ENCODE measurements around the gene ZNF688.

DNA sequence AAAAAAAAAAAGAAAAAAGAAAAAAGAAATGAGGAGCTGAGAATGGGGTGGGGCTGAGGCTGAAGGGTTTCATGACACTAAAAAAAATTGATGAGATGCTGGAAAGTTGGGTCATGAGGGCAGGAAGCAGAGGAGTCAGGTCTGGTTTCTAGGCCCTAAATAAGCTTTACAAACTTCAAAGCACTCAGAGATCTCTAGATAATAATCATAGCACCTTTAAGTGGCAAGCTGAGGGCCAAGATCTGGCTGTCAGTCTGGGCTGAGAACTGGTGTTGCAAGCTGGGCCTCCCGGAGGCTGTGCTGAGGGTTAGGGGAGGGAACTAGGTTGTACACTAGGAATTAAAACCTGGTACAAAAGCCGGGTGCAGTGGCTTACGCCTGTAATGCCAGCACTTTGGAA lies 19.7 kb downstream of the ZNF688 start:
- TF ChIP-seq POLR2A (IDR thresholded peaks at IDR 0.05), result no peak
- TF ChIP-seq, protein P1, sequence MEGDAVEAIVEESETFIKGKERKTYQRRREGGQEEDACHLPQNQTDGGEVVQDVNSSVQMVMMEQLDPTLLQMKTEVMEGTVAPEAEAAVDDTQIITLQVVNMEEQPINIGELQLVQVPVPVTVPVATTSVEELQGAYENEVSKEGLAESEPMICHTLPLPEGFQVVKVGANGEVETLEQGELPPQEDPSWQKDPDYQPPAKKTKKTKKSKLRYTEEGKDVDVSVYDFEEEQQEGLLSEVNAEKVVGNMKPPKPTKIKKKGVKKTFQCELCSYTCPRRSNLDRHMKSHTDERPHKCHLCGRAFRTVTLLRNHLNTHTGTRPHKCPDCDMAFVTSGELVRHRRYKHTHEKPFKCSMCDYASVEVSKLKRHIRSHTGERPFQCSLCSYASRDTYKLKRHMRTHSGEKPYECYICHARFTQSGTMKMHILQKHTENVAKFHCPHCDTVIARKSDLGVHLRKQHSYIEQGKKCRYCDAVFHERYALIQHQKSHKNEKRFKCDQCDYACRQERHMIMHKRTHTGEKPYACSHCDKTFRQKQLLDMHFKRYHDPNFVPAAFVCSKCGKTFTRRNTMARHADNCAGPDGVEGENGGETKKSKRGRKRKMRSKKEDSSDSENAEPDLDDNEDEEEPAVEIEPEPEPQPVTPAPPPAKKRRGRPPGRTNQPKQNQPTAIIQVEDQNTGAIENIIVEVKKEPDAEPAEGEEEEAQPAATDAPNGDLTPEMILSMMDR (IDR thresholded peaks at IDR 0.05), result no peak
